Measurements from ENCODE around the gene KRTAP2-1. TPM values are rescaled to one million over a fixed set of nuclear protein-coding genes. Genes with fewer than 3 reads are reported as not detected.

Gene KRTAP2-1
- total RNA-seq, 6 donors from 2014 or later, result not detected

GRCh38 chr17:41020336-41020735, 26.8 kb downstream of the KRTAP2-1 start:
- DNase-seq (no peak), ATAC-seq (ENCODE audit: low FRiP score in 2 of 2) (no peak)
- H3K36me3 ChIP-seq, result no peaks in the 10 kb centered on the region
- H3K4me3 ChIP-seq, result no peak overlapping the region
- no peaks in the 10 kb centered on the region for H3K4me1 ChIP-seq
- H3K27me3 ChIP-seq, result no peaks in the 10 kb centered on the region
- no peaks in the 10 kb centered on the region for H3K9me3 ChIP-seq
- TF ChIP-seq POLR2AphosphoS5 (IDR thresholded peaks at IDR 0.05) (no peak), EP300 (IDR thresholded peaks at IDR 0.05) (no peak), CTCF (IDR thresholded peaks at IDR 0.05) (no peak), POLR2A (IDR thresholded peaks at IDR 0.05) (no peak)
- H3K27ac ChIP-seq, result no peak overlapping the region

GRCh38 chr17:41019415-41019814, 27.7 kb downstream of the KRTAP2-1 start:
- DNase-seq, result no peak
- no peaks in the 10 kb centered on the region for H3K27me3 ChIP-seq
- no peaks in the 10 kb centered on the region for H3K4me1 ChIP-seq
- no peak for ATAC-seq (ENCODE audit: low FRiP score in 2 of 2)
- WGBS, 2 donors, result 93 to 96% methylated on average over 3 of the region's 3 CpGs
- H3K27ac ChIP-seq, result no peak overlapping the region
- TF ChIP-seq POLR2AphosphoS5 (IDR thresholded peaks at IDR 0.05) (no peak), CTCF (IDR thresholded peaks at IDR 0.05) (no peak), EP300 (IDR thresholded peaks at IDR 0.05) (no peak), POLR2A (IDR thresholded peaks at IDR 0.05) (no peak)
- H3K4me3 ChIP-seq, result no peak overlapping the region
- H3K36me3 ChIP-seq, result no peaks in the 10 kb centered on the region
- H3K9me3 ChIP-seq, result no peaks in the 10 kb centered on the region

- Histone ChIP-seq H3K36me3 (no peaks in the 10 kb centered on the region), H3K27me3 (no peaks in the 10 kb centered on the region), H3K9me3 (no peaks in the 10 kb centered on the region), H3K4me3 (no peak overlapping the region), H3K4me1 (no peaks in the 10 kb centered on the region), H3K27ac (no peak overlapping the region)
- no peak for ATAC-seq (ENCODE audit: low FRiP score in 2 of 2)
- DNase-seq, result no peak
- WGBS, 2 donors, result 76 to 78% methylated on average over 2 to 3 of the region's 3 CpGs
- no peak for TF ChIP-seq POLR2AphosphoS5 (IDR thresholded peaks at IDR 0.05)
- no peak for TF ChIP-seq POLR2A (IDR thresholded peaks at IDR 0.05)
- TF ChIP-seq EP300 (IDR thresholded peaks at IDR 0.05), result no peak
- no peak for TF ChIP-seq CTCF (IDR thresholded peaks at IDR 0.05)
Measured at GRCh38 chr17:41018541-41018940, 28.6 kb downstream of the KRTAP2-1 start.

GRCh38 chr17:41016578-41017215, 30.4 kb downstream of the KRTAP2-1 start:
- ATAC-seq (ENCODE audit: low FRiP score in 2 of 2), result no peak
- no peak overlapping the region for H3K27ac ChIP-seq
- H3K27me3 ChIP-seq, result no peaks in the 10 kb centered on the region
- no peak for TF ChIP-seq POLR2A (IDR thresholded peaks at IDR 0.05)
- no peak for TF ChIP-seq POLR2AphosphoS5 (IDR thresholded peaks at IDR 0.05)
- TF ChIP-seq EP300 (IDR thresholded peaks at IDR 0.05), result no peak
- TF ChIP-seq CTCF (IDR thresholded peaks at IDR 0.05), result no peak
- H3K4me3 ChIP-seq, result no peak overlapping the region
- no peak for DNase-seq
- no peaks in the 10 kb centered on the region for H3K4me1 ChIP-seq
- H3K9me3 ChIP-seq, result no peaks in the 10 kb centered on the region
- H3K36me3 ChIP-seq, result no peaks in the 10 kb centered on the region
- WGBS, 2 donors, result 70 to 78% methylated on average over 8 to 13 of the region's 13 CpGs

- Histone ChIP-seq H3K9me3 (no peaks in the 10 kb centered on the region), H3K4me1 (no peaks in the 10 kb centered on the region), H3K4me3 (no peak overlapping the region), H3K36me3 (no peaks in the 10 kb centered on the region), H3K27ac (no peak overlapping the region), H3K27me3 (no peaks in the 10 kb centered on the region)
- ATAC-seq (ENCODE audit: low FRiP score in 2 of 2) (no peak), DNase-seq (no peak)
- TF ChIP-seq POLR2A (IDR thresholded peaks at IDR 0.05) (no peak), POLR2AphosphoS5 (IDR thresholded peaks at IDR 0.05) (no peak), EP300 (IDR thresholded peaks at IDR 0.05) (no peak)
- WGBS, 2 donors, result 70 to 72% methylated on average over 7 of the region's 7 CpGs
Measured at GRCh38 chr17:41015454-41015853, 31.7 kb downstream of the KRTAP2-1 start.
